Measurements from ENCODE around the gene ANP32E.

ANP32E gene

GRCh38 chr1:150235852-150236613, at the start of gene ANP32E:
Gene ANP32E, minus strand, starts transcription at chr1:150236112. Its CDS starts 326 bp downstream, at chr1:150235786.
- peak within 1 kb of the TSS; percentile 67 to 98 (median 81) for H3K4me3 ChIP-seq

GRCh38 chr1:150283260-150283659, 47.3 kb upstream of the ANP32E start:
- peak overlapping the region in 13 of 21 experiments; percentile 60 to 94 (median 75) for H3K27ac ChIP-seq
- H3K4me3 ChIP-seq, result peak overlapping the region in 6 of 7 experiments; percentile 41 to 54 (median 49)

More at GRCh38 chr1:150235852-150236613, at the start of gene ANP32E:
- H3K27ac ChIP-seq, result peak within 1 kb of the TSS; percentile 46 to 98 (median 94)

DNA sequence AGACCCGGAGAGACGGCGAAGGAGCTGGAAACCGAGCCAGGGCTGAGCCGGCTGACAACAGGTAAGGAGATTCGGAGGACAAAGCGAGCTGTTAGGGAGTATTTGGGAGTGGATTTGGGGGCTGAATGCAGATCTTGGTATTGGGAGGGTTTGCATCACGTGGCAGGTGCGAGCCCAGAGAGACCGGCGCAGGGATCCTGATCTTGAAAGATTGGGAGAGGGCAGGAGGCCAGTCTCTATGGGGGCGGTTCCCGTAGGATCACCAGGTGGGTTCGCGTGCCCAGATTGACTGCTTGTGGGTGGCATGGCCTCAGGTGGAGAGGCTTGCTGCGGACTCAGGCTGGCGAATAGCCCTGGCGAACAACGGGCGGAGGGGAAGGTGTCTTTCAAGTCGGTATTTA, 46.6 kb upstream of the ANP32E start:
- H3K27ac ChIP-seq, result peak overlapping the region in 19 of 21 experiments; percentile 37 to 94 (median 74)

GRCh38 chr1:150281758-150282557, 46.0 kb upstream of the ANP32E start, which contains the start of gene CIART:
Gene CIART, plus strand, starts transcription at chr1:150282554. Its CDS starts 714 bp downstream, at chr1:150283268.
- H3K4me3 ChIP-seq, result peak within 1 kb of the TSS; percentile 29 to 54 (median 49)
- peak within 1 kb of the TSS; percentile 8 to 94 (median 84) for H3K27ac ChIP-seq

More for the DNA sequence above, 46.6 kb upstream of the ANP32E start:
- H3K4me3 ChIP-seq, result peak overlapping the region; percentile 29 to 54 (median 49)

- Histone ChIP-seq H3K27ac (peak overlapping the region in 20 of 21 experiments; percentile 39 to 94 (median 85)), H3K4me3 (peak overlapping the region; percentile 29 to 54 (median 49))
Observed at GRCh38 chr1:150281221-150281757, 45.4 kb upstream of the ANP32E start.

- Histone ChIP-seq H3K27ac (peak overlapping the region in 9 of 21 experiments; percentile 66 to 94 (median 87)), H3K4me3 (no peak overlapping the region)
Observed at GRCh38 chr1:150280138-150280707, 44.3 kb upstream of the ANP32E start.

DNA sequence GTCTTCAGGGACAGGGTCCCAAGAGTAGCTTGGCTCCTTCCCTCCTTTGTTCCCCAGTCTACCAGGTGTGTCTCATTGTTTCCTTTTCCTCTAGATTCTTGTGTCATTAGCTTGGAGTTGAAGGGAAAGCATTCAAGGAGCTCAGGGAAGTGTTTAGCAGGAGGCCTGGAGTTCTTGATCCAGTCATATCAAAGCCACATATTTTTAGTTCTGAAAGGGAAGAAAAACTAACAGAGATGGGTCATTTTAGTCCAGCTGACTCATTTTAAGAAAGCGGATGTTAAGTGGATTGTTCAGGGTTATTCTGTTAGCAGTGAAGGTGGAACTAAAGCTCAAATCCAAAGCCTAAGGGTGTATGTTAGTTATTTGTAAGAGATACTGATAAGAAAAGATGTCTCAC, 37.4 kb upstream of the ANP32E start:
- H3K4me3 ChIP-seq, result no peak overlapping the region
- H3K27ac ChIP-seq, result peak overlapping the region in 10 of 21 experiments; percentile 18 to 72 (median 52)

- Histone ChIP-seq H3K27ac (peak overlapping the region in 4 of 21 experiments; percentile 23 to 72 (median 48)), H3K4me3 (no peak overlapping the region)
Observed at GRCh38 chr1:150271291-150271959, 35.5 kb upstream of the ANP32E start.

DNA sequence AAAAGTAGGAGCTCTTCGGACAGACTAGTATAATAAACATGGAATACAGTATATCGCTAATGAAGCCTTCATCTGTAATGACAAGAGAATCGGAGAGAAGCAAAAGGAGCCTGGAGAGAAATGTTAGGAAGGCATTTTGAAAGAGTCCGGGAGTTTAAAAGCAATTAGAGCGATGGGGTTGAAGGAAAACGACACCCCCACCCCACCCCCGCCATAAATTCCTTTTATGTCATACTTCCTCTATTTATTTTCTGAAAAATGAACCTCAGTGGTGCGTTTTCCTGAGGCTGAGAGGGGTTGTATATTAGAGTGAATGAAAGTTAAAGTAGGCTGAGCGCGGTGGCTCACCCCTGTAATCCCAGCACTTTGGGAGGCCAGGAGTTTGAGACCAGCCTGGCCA, 33.5 kb upstream of the ANP32E start:
- H3K27ac ChIP-seq, result peak overlapping the region in 20 of 21 experiments; percentile 67 to 99 (median 97)
- H3K4me3 ChIP-seq, result peak overlapping the region; percentile 77 to 99 (median 93)

- peak within 1 kb of the TSS; percentile 92 to 99 (median 97) for H3K27ac ChIP-seq
Observed at GRCh38 chr1:150268705-150269403, 32.9 kb upstream of the ANP32E start, which contains the start of gene APH1A. Gene APH1A, minus strand, starts transcription at chr1:150269016. Its CDS starts 206 bp downstream, at chr1:150268810.

GRCh38 chr1:150268340-150268704, 32.4 kb upstream of the ANP32E start:
- Histone ChIP-seq H3K27ac (peak overlapping the region; percentile 92 to 99 (median 97)), H3K4me3 (peak overlapping the region; percentile 77 to 99 (median 93))

More at GRCh38 chr1:150268705-150269403, 32.9 kb upstream of the ANP32E start, which contains the start of gene APH1A:
- peak within 1 kb of the TSS; percentile 77 to 99 (median 93) for H3K4me3 ChIP-seq

GRCh38 chr1:150267896-150268295, 32.0 kb upstream of the ANP32E start:
- peak overlapping the region; percentile 77 to 99 (median 93) for H3K4me3 ChIP-seq
- peak overlapping the region in 20 of 21 experiments; percentile 92 to 99 (median 97) for H3K27ac ChIP-seq

DNA sequence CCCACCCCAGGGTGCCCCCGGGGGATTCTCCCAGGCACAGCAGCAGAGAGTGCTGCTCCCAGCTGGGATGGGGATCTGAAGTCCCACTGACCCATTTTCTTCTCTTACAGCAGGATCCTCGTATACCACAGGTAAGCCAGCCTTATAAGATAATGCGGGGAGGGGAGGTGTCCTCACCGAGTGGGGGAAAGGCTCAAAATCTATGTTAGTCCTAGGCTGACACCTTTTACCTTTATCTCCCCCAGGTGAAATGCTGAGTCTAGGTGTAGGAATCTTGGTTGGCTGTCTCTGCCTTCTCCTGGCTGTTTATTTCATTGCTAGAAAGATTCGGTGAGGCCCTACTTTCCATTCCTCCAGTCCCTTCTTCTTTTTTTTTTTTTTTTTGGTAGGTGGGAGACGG, 27.6 kb upstream of the ANP32E start:
- Histone ChIP-seq H3K27ac (no peak overlapping the region), H3K4me3 (no peak overlapping the region)

DNA sequence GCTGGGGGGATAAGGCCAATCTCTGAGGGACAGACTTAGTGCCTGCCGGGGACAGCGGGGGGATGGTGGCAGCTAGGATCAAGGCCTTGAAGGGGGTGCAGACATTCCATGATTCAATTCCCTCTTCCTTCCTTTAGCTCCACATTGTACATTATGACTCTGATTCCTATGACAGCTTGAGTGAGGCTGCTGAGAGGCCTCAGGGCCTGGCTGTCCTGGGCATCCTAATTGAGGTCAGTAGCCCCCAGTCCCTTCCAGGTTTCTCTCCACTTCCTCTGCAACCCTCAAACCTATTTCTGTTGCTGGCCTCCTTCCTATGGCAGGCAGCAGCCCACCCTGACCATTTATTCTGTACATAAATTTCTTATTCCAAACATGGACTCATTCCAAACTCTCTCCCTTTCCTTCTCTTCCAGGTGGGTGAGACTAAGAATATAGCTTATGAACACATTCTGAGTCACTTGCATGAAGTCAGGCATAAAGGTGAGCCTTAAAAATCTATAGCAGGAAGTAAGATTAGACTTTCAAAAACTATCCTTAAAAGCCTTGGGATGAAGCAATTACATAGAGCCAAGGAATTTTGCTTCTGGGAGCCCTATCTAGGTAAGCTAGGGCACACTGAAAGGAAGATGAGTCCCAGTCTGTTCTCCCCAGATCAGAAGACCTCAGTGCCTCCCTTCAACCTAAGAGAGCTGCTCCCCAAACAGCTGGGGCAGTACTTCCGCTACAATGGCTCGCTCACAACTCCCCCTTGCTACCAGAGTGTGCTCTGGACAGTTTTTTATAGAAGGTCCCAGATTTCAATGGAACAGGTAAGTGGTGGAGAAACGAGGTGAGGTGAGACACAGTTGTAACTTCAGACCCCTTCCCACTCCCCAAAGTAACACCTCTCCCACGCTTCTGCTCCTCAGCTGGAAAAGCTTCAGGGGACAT, 26.7 kb upstream of the ANP32E start:
- no peak overlapping the region for H3K4me3 ChIP-seq
- peak overlapping the region in 1 of 21 experiments; percentile 11 for H3K27ac ChIP-seq

- Histone ChIP-seq H3K4me3 (no peak overlapping the region), H3K27ac (no peak overlapping the region)
Observed at GRCh38 chr1:150261367-150261766, 25.5 kb upstream of the ANP32E start.

DNA sequence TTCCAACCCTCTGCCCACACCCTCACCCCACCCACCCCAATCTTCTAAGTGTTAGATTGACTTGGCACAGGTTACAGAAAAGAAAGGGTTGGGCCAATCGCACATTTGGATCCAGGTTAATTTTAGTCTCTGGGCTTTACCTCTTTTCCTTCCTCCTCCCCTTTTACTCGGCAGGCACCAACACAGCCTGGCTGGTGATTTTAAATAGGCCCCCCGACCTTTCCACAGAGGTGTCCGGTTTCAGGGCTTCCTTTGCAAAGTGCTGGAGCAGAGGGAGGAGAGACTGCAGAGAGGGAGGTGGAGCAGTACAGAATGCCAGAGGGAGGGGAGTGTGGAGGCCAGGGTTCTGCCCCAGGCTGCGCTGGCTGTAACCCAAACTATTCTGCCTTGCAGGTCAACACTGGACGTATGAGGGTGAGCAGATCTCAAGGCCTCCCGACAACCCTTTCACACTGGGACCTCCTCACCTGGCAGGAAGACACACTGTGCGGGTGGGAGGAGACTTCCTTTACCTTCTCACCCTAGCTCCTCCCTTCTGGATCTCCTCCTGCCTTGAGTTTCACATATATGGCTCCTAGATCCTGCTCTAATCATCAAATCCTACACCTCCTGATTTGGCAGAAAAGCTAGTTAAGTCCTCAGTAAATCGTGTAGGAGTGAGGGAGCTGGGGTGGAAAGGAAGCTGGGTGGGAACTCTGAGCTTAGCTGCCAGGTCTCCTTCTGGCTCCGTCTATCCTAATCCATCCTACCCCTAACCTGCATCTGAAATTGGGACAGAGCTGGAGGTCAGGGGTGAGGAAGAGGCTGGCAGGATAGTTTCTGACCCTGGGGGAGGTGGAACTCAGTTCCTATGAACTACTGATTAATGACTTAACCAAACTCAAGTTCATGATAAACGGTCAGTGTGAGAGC, 24.1 kb upstream of the ANP32E start:
- H3K4me3 ChIP-seq, result peak overlapping the region in 1 of 7 experiments; percentile 7
- H3K27ac ChIP-seq, result peak overlapping the region in 4 of 21 experiments; percentile 5 to 50 (median 34)
